Hindlimb muscle (tissue), 1 donor: ENCODE measurements around the gene CYP17A1. TPM values are rescaled to one million over a fixed set of nuclear protein-coding genes. Genes with fewer than 3 reads are reported as not detected.

Source experiments
- DNase-seq: peaks from one replicate; pipeline ENCODE4 v3.0.0-alpha.2; 2013
- polyA plus RNA-seq: library from polyadenylated mRNA; unstranded; fragments of 120-200 nt; gene quantifications from one replicate; pipeline ENCODE4 v1.2.1, GENCODE V29; 2013; ENCODE audit not compliant: insufficient read length

The CYP17A1 gene
- polyA plus RNA-seq, 1 donor, result 0.70 TPM

DNA sequence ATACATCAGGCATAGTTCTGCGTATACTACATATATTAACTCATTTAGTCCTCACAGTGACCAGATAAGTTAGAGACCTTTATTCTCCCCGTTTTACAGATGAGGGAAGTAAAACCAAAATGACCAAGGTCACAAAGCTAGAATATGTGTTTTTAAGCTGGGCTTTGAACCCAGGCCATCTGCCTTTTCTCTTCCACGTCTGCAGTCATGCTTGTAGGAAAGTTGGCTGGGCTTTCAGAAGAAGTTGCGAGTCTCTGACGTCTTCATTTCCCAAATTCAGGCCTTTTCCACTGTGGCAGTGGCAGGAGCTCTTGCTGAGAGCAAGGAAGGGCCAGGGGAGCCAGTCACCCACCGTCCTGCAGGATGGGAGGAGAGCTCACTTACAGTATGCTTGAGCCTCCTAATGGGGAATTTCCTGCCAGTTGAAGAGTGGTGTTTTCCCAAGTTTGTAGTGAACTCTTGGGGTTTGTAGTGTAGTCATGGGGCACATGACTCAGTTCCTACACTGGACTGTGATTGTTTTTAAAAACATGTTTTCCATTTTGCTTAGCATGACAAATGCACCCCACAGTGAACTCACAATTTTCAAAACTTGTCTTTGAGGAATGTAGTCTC, 34.2 kb downstream of the CYP17A1 start:
- peak; percentile 75 for DNase-seq

- no peak for DNase-seq
These were observed 35.2 kb downstream of the CYP17A1 start for GRCh38 chr10:102801978-102802377.

GRCh38 chr10:102801496-102801895, 35.7 kb downstream of the CYP17A1 start:
- DNase-seq, result no peak

GRCh38 chr10:102800611-102801335, 36.4 kb downstream of the CYP17A1 start:
- DNase-seq, result no peak

GRCh38 chr10:102799691-102800471, 37.3 kb downstream of the CYP17A1 start:
- no peak for DNase-seq

DNA sequence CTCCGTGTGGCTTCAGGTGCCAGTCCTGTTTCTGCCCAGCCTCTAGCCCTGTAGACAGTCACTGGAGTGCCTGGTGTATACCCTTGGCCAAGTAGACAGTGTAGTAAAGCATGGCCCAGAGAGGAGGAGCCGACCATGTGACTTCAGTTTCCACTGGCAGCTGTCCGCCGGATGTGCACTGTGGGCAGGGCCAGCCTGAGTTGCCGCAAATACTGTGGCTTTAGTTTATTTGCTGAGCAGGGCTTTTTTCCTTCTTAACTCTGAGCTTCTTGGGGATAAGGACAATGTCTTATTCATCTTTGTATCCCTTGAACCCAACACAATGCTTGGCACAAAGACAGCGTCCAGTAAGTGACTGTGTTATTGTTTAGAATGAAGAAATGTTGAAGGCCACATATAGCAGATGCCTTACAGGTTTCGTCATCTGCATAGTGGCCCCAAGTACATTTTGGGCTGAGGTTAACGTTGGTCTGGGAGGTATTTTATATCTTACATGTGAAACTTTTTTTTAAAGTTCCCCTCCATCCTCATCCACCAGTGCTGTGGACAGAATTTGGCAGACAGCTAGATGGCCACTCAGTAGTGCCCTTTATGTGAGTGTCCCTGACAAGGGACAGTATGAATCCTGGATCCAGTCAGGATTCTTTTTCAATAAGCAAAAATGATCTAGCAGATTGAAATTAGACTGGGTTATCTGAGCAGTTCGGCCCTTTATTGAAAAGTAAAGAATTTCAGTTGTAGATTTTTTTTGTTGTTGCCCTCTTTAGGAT, 40.6 kb downstream of the CYP17A1 start:
- peak; percentile 87 for DNase-seq

DNA sequence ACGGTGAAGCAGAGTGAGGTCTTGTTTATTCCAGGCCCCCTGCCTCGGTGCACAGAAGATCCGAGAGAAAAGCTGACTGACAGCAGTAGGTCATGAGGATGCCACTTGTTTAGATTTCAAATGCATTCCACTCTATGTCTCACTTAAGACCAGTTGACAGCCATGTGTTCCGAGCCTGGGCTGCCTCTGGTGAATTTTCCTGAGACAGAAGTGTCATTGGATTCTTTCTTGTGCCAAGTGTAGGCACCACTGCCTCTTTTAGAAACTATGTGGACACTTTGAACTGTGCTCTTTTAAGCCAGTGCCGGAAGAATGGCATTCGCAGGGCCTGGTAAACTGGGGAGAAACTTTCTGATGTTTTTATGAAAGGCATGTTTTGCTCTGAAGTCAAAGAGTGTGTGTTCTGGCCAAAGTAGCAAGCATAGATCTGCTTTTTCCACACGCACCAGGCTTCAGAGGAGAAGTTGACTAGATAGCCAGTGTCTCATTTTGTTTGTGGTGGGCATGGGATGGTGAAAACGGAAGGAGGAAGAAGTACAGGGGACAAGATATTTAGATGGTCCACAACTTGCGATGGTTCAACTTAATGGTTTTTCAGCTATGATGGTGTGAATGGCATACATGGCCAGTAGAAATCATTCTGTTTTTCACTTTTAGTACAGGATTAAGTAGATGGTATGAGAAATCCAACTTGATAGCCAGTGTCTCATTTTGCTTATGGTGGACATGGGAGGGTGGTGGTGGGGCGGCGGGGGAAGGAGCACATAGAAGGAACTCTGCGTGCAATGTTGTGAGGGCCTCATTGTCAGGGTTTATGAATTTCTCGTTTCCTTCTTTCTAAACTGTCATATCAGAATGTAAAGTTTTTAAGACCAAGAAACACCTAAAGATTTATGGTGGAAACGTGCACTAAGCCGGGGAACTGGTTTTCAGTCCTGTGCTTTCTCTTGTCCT, 41.5 kb downstream of the CYP17A1 start:
- no peak for DNase-seq

DNA sequence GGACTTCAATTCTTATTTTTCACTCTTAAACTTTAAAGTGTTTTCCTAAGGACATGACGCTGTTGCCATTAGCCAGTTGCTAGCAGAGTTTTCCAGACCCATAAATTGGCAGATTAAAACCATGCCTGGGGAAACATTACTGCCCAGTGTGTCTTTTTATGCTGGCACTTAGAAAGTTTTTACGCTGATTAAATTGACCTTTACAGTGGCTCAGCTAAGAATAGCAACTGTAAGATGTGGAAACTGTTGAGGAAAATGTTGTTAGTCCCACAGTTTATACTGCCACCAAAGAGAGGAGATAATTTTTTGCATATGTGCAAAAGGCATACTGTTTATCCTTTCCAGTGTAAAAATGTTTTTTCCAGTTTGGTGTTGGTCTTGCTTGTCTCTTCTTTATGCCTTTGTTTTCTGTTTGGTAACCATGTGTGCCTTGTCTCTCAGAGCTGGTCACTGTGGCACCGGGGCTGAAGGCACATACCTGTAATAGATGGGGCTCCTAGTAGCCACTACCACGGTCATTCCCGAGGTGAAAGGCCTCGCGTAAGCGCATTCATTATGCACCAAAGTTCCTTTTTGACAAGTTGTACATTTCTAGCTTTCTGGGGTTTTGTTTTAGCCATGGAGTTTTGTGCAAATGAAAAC, 45.3 kb downstream of the CYP17A1 start:
- no peak for DNase-seq

DNA sequence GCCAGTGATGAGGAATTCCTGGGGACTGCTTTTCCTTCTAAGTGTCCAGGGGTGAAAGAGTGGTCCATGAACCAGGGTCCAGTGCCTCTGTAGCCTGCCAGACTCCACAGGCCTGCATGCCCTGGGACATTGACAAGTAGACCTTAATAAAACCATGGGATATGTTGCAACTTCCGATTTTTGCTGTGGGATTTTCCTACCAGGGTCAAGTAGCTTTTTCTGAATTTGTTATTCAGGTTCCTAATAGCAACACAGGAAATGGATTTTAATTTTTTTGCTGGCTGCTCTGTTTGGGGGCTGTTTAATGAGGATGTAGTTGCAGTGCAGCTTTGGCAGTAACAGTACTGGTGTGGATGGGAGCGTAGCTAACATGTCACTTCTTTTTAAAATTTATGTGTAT, 51.4 kb downstream of the CYP17A1 start:
- no peak for DNase-seq

DNA sequence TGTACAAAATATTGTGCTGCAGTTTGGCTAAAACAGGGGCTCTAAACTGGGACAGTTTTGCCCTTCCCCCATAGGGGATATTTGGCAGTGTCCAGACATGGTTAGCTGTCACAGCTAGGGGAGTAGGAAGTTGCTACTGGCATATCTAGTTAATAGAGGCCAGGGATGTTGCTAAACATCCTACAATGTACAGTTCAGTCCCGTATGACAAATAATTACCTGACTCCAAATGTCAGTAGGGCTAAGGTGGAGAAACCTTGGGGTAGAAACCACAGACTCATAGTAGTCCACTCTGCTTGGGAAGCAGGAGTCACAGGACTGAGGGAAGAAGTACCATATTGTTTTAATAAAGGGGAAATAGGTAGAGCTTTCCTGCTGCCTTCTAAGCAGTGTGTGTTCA, 53.6 kb downstream of the CYP17A1 start:
- no peak for DNase-seq

DNA sequence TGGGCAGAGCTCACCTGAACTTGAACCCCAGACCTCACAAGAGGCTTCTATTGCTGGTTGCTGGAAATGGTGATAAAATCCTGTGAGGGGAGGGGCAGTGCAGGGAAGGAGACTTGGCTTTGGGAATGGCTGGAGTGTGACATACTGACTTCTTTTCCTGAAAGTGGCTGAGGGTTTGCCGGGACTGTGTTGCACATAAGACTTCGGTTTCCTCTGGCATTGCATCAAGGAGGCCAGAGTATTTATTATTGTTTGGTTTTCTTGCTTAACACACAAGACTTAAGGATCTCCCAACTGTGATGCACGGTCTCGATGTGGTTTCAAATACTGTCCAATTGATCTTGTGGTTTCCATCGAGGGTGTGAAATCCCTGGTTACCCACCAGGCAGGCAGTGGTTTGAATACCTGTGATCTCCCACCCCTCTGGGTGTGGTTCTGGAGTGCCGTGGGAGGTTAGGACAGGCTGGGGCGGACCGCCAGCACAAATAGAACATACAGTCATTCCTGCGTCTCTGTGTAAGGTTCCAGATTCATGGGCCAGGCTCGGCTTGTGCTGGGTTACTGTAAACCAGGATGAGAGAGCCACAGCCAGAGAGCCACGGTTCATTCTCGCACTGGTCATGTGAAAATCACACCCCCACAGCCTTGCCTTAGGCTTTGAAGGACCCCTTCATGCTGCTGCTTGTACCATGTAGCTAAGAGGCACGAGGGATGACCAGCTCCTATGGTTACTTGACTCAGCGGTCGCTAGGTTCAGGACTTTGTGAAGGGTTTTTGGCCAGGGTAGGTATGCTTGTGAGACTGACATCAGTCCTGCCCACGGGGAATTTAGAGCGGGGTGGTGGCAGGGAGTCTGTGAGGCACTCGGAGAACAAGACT, 54.3 kb downstream of the CYP17A1 start:
- no peak for DNase-seq

GRCh38 chr10:102781921-102782557, 55.2 kb downstream of the CYP17A1 start:
- no peak for DNase-seq

DNA sequence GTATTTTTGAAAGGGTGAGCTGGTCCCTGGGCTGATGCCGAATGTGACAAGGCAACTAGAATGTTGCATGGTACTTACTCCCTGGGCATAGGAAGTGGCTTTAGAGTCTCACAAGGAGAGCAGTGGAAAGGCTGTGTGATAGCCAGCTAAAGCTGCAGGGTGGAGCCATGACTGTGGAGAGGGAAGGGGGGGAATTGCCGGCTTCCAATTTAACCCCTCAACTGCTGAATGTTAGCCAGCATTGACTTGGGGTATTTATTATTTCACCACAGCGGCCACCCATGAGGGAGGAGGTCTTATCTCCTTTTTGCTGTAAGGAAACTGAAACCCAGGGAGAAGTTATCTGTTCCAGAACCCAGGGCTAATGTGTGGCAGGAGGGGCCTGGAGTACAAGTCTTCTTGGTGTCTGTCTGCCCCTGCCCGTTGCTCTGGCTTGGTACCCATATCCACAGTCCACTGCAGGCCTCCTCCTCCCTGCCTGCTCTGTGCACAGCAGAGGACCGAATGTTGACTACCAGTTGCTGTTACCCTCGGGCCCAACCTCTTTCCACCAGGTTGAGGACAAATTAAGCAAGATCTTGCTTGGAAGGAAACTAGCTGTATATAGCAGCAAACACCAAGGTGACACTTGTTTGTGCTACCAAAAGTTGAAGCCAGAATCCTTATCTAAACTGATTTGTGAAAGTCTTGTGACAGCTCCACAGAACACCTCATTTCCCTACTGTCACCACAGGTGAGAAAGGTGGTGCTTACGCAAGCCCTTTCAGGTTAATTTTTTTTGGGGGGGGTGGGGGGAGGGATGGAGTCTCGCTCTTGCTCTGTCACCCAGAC, 55.9 kb downstream of the CYP17A1 start:
- DNase-seq, result no peak

Other genes with a start within 250 kb of the CYP17A1 start
- 97.5 TPM for gene TRIM8, start 192.9 kb downstream of the CYP17A1 start, polyA plus RNA-seq
- gene ARL3, start 123.0 kb downstream of the CYP17A1 start, polyA plus RNA-seq, result 12.5 TPM
- gene SFXN2, start 122.8 kb downstream of the CYP17A1 start, polyA plus RNA-seq, result 7.5 TPM
- gene WBP1L, start 93.5 kb downstream of the CYP17A1 start, polyA plus RNA-seq, result 44.8 TPM
- 23.1 TPM for gene BORCS7, start 16.8 kb upstream of the CYP17A1 start, polyA plus RNA-seq
- 7.3 TPM for gene AS3MT, start 32.1 kb upstream of the CYP17A1 start, polyA plus RNA-seq
- 3.2 TPM for gene CNNM2, start 80.9 kb upstream of the CYP17A1 start, polyA plus RNA-seq